ENCODE data around the gene MYOM3.

Gene MYOM3

DNA sequence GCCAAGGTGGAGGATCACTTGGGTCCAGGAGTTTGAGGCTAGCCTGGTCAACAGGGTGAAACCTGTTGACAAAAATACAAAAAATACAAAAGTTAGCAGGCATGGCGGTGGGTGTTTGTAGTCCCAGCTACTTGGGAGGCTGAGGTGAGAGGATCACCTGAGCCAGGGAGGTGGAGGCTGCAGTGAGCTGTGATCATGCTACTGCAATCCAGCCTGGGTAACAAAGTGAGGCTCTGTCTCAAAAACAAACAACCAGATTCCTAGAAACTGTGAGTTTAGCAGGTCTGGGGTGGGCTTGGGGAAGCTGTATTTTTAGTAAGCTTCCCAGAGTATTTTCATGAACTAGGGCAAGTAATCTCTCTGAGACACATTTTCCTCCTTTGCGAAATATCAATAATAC is 5.2 kb upstream of the MYOM3 start:
- no peak for DNase-seq (ENCODE audit: low read depth in 1 of 2, low spot score in 1 of 2)

DNA sequence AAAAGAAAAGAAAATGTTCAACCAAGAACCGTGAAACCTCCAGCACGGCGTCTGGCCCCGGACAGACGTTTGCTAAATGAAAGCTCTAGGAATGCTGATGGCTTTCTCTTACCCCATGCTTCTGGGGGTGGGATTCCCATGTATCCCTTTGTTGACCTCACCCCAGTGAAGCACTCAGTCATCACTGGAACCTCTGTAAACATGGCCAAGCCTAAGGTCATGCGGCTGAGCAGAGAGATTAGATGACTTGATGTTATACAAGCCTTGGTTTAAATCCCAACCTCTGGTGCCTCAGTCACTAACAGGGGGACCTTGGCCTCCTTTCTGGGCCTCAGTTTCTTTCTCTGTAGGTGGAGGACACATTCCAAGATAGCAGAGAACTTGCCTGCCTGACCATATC is 2.8 kb upstream of the MYOM3 start:
- no peak for DNase-seq (ENCODE audit: low read depth in 1 of 2, low spot score in 1 of 2)

DNA sequence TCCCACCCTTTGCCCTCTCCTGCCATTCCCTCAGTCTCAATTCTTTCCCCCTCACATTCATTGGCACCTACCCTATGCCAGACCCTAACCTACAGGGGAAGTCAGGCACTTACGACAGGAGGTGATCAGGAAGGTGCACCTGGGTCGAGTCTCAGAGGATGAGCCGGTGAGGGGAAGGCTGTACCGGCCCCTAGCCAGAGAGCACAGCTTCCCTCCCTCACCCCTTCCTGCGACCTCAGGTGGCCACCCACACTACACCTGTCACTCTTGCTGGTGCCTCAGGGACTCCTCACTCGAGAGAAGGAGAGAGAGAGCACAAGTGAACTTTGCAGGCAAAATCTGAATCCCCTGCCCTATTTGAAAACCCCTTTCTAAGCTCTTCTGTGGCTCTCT is 1.7 kb upstream of the MYOM3 start:
- no peak for DNase-seq (ENCODE audit: low read depth in 1 of 2, low spot score in 1 of 2)

DNA sequence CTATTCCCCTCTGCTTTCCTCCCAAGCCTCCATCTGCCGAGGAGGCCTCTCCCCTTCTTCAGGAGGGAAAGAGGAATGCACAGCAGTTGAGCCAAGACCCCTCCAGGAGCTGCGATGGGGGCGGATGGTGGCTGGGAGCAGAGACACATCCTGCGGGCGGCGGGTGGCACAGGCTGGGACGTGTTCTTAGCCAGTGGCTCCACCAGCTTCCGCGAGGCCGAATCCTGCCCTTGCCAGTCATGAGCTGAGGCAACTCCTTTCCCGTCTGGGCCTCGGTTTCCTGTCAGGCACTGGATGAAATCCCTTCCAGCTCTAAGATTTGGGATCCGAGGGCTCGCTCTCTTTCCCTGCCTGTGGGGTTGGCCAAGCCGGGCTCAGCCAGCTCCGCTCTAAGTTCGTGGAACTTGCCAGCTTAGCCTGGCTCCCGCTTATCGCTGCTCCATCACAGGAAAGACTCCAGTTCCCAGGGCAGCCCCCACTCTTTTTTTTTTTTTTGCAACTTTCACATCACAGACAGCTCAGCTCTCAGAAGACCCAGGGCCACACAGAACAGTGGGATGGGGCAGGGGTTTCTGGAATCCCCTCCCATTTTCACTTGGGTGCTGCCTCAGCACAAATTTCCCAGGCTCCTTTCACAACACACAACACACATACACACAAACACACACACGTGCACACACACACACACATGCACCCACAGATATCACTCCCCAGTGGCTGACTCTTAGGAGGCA is 506 bp downstream of the MYOM3 start:
- DNase-seq (ENCODE audit: low read depth in 1 of 2, low spot score in 1 of 2), result no peak

DNA sequence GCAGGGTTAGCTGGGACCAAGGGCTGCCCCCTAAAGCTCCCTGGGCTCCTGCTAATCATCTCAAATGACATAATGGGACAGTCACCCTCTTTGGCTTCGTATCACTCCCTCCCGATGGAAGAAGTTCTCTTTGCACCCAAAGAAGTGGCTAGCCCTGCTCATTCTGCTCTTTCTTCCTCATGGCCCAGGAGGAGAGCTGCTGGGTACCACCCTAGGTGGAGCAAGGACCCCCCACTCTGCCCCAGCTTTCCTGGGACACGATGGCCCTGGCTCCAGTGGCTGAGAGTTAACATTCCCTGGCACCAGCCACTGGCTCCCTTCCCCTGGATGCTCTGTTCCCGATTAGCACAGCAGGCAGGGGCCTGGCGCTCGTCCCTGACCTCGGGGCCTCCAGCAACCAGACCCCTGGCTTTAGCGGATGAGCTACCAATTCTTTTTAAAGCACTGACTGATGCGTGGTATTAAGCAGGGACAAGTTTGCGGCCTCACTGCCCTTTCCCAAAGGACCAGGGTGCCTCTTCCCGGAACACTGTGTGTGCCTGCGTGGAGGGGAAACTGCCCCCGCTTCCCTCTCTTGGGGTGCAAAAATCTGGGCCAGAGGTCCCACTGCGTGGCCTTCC is 1.2 kb downstream of the MYOM3 start:
- no peak for DNase-seq (ENCODE audit: low read depth in 1 of 2, low spot score in 1 of 2)

DNA sequence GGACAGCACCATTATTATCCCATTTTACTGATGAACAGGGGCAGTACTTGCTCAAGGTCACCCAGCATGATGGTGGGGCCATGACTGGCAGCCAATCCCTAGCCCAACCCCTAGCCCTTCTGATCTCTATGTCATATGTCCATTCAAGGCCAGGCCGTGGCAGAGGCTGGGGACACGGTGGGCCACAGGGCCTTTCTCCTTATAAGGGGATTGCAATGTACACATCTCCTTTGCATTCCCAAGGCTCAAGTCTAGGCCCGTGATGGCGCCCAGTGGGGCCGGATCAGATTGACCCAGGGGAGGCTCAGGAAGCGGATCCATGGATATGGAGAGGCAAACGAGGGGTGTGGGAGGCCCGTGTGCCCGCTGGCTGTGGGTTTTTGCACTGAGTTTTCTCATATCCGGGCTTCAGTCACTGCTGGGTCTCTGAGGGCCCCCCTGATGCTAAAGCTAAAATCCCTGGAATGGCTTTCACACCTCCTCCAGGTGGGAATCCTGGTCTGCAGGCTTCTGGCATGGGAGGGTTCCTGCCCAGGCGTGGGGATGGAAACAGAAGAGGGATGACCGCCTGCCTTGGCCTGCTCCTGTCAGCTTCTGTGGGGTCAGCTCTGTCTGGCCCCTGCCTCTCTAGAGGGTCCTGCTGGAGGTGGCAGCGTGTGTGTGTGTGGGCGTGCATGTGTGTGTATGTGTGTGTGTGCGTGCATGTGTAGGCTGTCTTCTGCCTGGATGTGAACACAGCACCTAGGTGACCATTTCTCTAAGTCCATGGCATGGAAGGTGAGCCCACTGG is 2.1 kb downstream of the MYOM3 start:
- no peak for DNase-seq (ENCODE audit: low read depth in 1 of 2, low spot score in 1 of 2)

DNA sequence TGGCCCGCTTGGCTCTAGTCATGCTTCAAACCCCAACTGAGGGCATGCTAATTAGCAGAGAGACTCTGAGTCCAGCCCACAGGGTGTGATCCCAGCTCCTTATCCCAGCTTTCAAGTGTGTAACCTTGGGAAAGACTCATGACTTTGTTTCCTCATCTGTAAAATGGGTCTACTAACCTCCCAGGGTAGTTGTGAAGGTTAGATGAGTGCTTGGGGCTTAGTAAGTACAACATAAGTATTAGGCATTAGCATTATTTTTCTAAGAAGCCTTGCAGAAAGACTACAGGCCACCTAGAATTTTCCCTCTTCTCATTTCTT is 2.8 kb downstream of the MYOM3 start:
- no peak for DNase-seq (ENCODE audit: low read depth in 1 of 2, low spot score in 1 of 2)

DNA sequence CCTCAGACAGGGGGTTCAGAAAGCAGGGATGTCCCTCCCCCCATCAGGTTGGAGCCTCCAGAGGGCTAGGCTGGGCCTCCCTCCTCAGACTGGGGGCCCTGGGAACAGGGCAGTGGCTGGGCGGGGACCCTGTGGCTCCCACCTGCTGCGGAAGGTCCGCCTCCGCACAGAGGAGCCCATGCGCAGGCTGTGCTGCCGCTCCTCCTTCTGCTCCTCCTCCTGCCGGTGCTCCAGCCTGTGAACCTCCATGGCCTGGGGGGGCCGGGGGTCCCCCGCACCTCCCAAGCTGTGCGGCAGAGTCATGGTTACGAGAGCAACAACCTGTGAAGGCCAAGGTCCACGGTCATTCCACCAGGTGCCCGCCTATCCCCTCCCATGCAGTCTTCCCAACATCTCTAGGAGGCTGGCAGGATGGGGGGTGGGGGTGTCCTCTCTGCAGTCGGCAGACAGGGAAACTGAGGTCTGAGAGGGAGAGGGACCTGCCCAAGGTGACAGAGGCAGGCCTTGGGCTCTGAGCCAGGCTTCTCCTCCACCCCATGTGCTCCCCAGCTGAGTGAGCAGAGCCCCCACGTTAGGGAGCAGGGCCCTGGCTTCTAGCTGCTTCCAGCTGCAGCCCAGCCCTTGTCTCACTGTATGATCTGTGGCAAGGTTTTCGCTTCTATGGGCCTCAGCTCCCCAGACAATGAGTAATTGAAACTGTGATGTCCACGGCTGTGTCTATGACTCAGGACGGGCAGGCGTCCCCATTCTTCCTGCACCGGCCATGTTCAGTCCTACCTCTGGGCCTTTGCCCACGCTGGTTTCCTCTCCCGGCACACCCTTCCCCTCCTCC is 3.4 kb downstream of the MYOM3 start:
- DNase-seq (ENCODE audit: low read depth in 1 of 2, low spot score in 1 of 2), result no peak

DNA sequence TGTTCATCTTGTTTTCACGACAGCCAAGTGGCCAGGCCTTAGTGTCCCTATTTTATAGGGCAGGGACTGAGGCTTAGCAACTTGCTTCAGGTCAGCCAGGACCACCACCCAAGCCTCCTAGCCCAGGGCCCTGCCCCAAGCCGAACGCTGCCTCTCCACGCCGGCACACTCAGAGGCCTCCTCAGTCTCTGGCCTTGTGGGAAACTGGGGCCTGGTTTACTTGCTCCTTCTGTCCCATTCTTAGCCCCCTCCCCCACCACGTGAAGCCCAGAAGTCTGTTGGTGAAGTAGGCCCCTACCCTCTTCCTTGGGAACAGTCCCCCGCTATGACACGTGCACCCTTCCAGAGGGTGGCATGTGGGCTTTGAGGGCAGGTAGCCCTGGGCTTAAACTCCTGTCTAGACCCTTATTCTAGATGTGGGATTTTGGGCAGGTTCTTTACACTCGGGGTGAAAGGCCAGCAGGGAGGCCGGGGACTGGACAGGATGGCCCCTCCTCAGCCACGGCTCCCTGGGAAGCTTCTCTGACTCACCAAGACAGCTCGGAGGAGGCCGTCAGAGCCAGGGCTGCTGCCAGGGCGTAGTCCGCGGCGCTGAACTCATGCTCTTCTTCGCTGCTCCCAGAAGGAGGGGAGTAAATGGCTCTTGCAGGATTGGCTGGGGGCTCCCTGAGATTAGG is 4.3 kb downstream of the MYOM3 start:
- DNase-seq (ENCODE audit: low read depth in 1 of 2, low spot score in 1 of 2), result no peak

DNA sequence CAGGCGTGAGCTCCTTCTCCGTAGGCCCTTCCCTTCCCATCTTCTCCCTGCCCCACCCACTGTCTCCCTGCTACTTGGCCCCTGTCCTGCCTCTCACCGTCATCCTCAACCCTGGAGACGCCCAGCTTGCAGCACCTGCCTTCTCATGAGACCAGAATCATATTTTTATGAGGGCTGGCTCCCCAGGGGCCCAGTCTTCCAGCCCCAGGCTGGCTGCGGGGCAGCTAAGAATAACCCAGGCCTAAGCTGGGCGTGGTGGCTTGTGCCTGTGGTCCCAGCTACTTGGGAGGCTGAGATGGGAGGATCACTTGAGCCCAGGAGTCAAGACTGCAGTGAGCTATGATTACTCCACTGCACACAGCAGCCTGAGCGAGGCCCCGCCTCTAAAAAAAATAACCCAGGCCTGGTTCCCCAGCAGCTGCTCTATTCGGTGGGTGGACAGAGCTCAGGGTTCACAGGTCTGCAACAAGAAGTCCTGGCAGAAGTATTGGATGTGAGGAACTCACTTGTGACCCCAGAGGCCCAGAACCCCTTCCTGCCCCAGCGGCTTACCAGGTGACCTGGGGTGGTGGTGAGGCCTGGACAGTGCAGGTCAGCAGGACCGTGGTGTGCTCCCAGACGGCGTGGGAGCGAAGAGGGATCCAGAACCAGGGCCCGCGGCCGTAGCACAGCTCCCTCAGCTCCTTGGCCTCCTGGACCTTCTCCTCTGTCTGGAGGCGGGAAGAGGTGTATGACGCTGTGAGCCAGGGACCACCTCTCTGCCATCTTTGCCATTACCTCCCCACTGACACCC is 6.4 kb downstream of the MYOM3 start:
- DNase-seq (ENCODE audit: low read depth in 1 of 2, low spot score in 1 of 2), result no peak

DNA sequence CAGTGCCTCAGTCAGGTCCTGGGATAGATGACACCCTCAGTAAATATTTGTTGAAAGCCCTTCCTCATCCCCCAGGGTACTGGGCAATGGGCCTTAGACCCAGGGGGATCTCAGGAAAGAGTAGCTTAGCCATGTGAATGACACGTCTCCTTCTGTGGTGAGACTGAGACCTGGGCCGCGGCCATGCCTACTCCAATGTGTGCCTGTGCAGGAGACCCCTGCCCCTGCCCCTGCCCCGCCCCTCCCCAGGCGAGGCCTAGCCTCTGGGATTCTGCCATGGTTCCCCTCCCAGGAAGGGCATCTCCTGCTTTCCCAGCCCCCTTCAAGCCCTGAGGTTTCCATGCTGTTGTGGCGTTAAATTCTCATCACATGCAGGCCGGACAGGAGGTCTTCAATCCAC is 7.1 kb downstream of the MYOM3 start:
- DNase-seq (ENCODE audit: low read depth in 1 of 2, low spot score in 1 of 2), result no peak

DNA sequence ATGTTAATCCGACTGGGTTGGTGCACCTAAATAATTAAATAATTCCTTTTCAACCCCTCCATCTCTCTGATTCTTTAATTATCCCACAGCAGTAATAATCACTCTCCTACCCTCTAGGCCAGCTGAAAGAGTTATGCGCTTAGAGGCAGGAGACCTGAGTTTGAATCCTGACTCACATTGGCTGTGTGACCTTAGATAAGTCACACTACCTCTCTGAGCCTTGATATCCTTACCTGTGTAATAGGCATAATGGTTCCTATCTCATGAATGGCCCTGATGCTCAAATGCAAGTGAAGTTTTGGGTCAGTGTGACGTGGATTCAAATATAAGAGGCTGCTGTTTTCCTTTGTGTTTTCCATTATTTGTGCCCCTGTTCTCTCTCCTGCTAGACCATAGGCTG is 8.1 kb downstream of the MYOM3 start:
- DNase-seq (ENCODE audit: low read depth in 1 of 2, low spot score in 1 of 2), result no peak

DNA sequence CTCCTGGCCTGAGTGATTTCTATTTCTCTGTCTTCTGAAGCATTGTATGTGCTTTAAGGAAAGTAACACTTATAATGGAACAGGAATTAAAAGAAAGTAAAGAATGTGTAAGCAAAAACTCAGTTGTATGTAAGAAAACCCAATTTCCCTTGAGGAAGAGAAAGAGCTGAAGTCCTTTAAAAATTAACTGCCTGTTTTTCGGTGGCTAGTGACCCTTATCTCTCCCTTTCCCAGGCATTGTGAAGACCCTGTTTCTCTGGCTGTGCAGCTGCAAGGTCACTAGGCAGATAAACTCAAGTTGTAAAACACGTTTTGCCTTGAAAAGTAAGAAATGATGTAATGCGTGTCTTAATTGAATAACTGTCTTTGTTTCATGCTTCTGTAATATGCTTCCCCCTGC is 8.5 kb downstream of the MYOM3 start:
- no peak for DNase-seq (ENCODE audit: low read depth in 1 of 2, low spot score in 1 of 2)

DNA sequence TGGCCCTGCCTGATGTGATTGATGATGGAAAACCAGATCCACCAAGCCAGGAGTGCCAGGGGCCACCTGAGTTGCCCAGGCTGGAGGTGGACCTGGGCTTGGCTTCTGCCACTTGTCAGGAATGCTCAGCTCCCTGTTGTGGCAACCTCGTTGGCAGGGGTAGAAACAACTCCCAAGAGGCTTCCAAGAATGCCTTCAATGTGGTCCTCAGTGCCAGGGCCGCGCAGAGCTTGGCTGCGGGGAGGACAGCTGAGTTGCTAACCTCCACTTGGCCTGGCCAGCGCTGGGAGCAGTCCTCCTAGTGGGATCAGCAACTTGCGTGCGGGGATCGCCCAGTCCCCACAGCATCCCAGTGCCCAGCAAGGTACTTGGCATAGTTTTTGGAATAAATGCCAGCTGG is 9.0 kb downstream of the MYOM3 start:
- no peak for DNase-seq (ENCODE audit: low read depth in 1 of 2, low spot score in 1 of 2)

DNA sequence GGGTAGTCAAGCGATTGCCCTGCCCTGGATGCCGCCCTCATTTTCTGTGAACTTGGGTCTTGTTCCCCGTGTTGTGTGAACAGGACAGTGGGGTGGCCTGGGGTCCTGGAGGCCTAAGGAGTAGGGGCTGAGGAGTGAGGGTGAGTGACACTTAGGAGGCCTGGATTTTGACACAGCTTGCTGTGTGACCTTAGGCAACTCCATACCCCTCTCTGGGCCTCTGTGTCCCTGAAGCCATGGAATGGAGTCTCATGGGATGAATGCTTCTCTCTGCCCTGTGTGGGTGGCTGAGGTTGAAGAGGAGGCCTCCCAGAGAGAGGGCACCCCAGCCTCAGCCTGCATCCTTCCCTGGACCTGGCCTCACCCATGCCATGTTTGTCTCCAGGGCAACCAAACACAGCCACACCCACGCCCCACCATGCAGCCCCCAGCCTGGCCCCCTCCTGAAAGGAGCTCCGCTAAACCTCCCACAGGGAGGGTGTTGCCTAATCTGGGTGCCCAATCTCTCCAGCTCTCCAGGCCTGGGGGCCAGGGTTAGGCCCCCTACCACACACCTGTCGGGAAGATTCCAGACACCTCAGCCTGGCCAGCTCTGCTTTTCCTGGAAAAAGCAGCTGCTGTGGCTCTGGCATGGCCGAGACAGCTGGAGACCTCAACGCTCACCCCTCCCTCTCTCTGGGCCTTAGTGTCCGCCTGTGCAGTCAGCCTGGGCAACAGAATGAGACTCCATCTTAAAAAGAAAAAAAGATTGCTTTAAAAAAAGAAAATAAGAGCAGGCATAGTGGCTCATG is 9.9 kb downstream of the MYOM3 start:
- DNase-seq (ENCODE audit: low read depth in 1 of 2, low spot score in 1 of 2), result no peak

DNA sequence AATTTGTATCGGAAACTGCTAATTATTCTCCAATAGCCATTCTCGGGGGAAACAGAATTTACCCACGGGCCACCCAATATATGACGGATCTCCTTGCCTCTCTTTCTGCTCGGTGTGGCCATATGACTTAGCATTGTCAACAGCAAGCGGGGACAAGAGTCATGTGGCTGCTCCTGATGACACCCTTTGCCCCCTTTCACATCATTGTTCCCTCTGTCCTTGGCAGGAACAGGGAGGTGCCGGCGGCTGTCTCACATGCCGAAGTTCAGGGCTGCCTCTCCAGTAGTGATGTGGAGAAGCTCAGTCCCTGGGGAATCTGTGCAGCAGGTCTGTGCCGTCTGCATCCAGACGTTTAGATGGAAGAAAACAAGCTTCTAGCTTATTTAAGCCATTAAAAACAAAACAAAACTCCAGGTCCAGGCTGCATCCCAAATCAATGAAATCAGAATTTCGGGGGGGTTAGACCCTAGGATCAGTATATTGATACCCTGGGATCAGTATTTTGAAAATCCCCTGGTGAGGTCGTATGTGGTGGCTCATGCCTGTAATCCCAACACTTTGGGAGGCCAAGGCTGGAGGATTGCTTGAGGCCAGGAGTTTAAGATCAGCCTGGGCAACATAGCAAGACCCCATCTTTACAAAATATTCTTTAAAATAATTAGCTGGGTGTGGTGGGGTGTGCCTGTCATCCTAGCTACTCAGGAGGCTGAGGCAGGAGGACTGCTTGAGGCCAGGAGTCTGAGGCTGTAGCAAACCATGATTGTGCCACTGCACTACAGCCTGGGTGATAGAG is 10.8 kb downstream of the MYOM3 start:
- DNase-seq (ENCODE audit: low read depth in 1 of 2, low spot score in 1 of 2), result no peak

DNA sequence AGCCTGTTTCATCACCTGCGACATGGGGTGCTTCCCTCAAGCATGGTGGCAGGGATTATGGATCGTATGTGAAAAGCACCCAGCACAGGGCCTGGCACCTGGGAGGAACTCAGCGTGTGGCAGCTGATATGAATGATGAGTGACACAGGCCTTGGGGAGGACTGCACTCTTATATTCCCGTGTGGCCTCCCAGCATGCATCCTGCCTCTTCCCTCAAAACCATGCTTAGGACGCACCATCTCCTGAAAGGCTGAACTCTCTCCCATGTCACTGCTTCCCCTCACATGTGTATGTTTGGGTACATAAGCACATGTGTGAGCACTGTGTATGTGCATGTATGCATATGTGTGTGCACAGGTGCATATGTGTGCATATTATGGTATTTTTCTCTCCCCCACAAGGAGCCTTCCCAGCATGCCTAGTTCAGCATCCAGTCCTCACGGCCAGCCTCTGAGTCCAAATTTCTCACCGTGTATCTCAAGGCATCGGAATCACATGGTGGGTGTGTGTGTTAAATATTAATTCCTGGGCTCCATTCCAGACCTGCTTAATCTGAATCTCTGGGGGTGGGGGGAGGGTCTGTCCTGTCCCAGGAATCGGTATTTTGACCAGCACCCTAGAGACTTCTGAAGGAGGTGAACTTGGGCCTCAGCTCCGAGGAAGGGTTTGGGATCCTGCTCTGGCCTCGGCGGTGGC is 12.8 kb downstream of the MYOM3 start:
- DNase-seq (ENCODE audit: low read depth in 1 of 2, low spot score in 1 of 2), result no peak

DNA sequence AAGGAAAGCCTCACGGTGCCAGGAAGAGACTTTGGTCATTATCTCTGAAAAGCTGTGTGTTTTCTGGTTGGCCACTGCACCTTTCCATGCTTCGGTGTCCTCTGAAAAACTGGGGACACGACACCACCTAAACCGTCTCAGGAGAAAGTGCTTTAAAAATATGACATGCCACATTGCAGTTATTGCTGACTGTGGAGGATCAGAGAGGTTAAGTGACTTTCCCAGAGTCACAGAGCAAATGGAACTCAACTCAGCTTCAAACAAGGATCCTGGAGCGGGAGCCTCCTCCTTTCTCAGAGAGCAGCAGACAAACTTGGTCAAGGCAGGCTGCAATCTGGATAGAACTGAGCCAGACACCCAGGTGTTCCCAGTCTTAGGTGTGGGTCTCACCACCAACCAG is 13.8 kb downstream of the MYOM3 start:
- no peak for DNase-seq (ENCODE audit: low read depth in 1 of 2, low spot score in 1 of 2)
